HepG2 (cell line): Measurements from ENCODE around the gene MAGI1. TPM values are rescaled to one million over a fixed set of nuclear protein-coding genes. Genes with fewer than 3 reads are reported as not detected.

Experiments
- ATAC-seq: fragments of 200-7000 bp; cut with Tn5 transposase; 3 replicates; pipeline ENCODE4 v1.9.1; 2020; ENCODE audit warnings: mild to moderate bottlenecking, moderate library complexity
- BruUV-seq: library from RNA; stranded (reverse); fragments of 400-500 nt; replicated peaks from 2 replicates; lab custom pipeline; 2021; lab: Mats Ljungman, UMichigan
- CTCF ChIA-PET: fragments of 300-600 bp; formaldehyde crosslinking; extraction: SDS; loops from one replicate; lab custom pipeline; 2021; ENCODE audit warnings: low total read pairs, inconsistent platforms, low intra/inter-chr PET ratio; lab: Yijun Ruan, JAX
- POLR2A ChIA-PET: fragments of 350-600 bp; sonication (Branson Sonifier 250); formaldehyde crosslinking; loops from one replicate; lab custom pipeline; 2020; ENCODE audit warnings: antibody characterized with exemption, inconsistent platforms; lab: Yijun Ruan, JAX
- DNase-seq: peaks from one replicate; pipeline ENCODE4 v3.0.0-alpha.2; 2015; ENCODE audit warnings: low spot score
- FAIRE-seq: peaks from 3 replicates; lab custom pipeline; 2011; peaks lifted over from hg19 to GRCh38; lab: Jason Lieb, UNC
- H2AFZ ChIP-seq: one replicate; pipeline ENCODE4 v1.6.1; 2011; ENCODE audit warnings: low read length, inconsistent platforms
- H3K27ac ChIP-seq: fragments of 300-600 bp; 3 replicates; pipeline ENCODE4 v1.8.0; 2011; ENCODE audit warnings: mixed run types, mild to moderate bottlenecking, mixed read lengths, low read length, inconsistent platforms; ENCODE audit not compliant: insufficient read depth; ENCODE audit errors: extremely low read length
- H3K27me3 ChIP-seq, 2 experiments: fragments of 200-600 bp in 1 of 2; 2 replicates in 1 of 2; 3 replicates in 1 of 2; pipeline versions ENCODE4 v1.6.0 to v1.8.0; 2011; ENCODE audit warnings: low read length in 2 of 2, mild to moderate bottlenecking in 2 of 2, moderate library complexity in 2 of 2, inconsistent platforms in 1 of 2; ENCODE audit not compliant: insufficient read depth in 2 of 2, control insufficient read depth in 1 of 2
- H3K36me3 ChIP-seq, 2 experiments: fragments of 200-600 bp in 1 of 2; replicated peaks in 1 of 2; 2 replicates in 1 of 2; 3 replicates in 1 of 2; pipeline versions ENCODE4 v1.5.1 to v1.8.0; 2011; ENCODE audit warnings: low read length in 2 of 2, inconsistent platforms in 1 of 2; ENCODE audit not compliant: insufficient read depth in 2 of 2, control insufficient read depth in 1 of 2
- H3K4me1 ChIP-seq: 2 replicates; pipeline ENCODE4 v1.5.1; 2012; ENCODE audit warnings: low read length, inconsistent platforms; ENCODE audit not compliant: insufficient read depth
- H3K4me2 ChIP-seq: 2 replicates; pipeline ENCODE4 v1.6.0; 2011; ENCODE audit warnings: low read depth, low read length, inconsistent platforms
- H3K4me3 ChIP-seq, 3 experiments: fragments of 200-600 bp in 1 of 3; sonication (generic), shearing (Covaris generic) in 1 of 3; replicated peaks in 1 of 3; 2 replicates each; pipeline ENCODE4 v1.5.1; 2011 to 2016; ENCODE audit warnings: low read length in 3 of 3, inconsistent platforms in 2 of 3, low read depth in 2 of 3, mild to moderate bottlenecking in 2 of 3, control low read depth in 1 of 3, mixed read lengths in 1 of 3; ENCODE audit not compliant: insufficient read depth in 1 of 3
- H3K79me2 ChIP-seq: one replicate; pipeline ENCODE4 v1.6.1; 2011; ENCODE audit warnings: low read length, inconsistent platforms; ENCODE audit not compliant: insufficient read depth
- H3K9ac ChIP-seq: 2 replicates; pipeline ENCODE4 v1.6.0; 2011; ENCODE audit warnings: mild to moderate bottlenecking, low read depth, low read length, inconsistent platforms; ENCODE audit not compliant: insufficient read depth
- H3K9me3 ChIP-seq: 2 replicates; pipeline ENCODE4 v1.5.1; 2012; ENCODE audit warnings: mild to moderate bottlenecking, low read length
- H4K20me1 ChIP-seq: 2 replicates; pipeline ENCODE4 v1.6.0; 2011; ENCODE audit warnings: inconsistent platforms, mild to moderate bottlenecking, low read length, moderate library complexity; ENCODE audit not compliant: insufficient read depth
- EZH2 ChIP-seq: conservative IDR thresholded peaks from 2 replicates; pipeline ENCODE4 v1.6.1; 2012; ENCODE audit warnings: mild to moderate bottlenecking, low read depth, low read length, moderate library complexity
- GABPA ChIP-seq, 2 experiments: IDR thresholded peaks; 2 replicates each; pipeline ENCODE4 v1.6.1; 2011 to 2016; ENCODE audit warnings: low read depth in 2 of 2, low read length in 1 of 2, missing biosample characterization in 1 of 2, missing genetic modification characterization in 1 of 2
- HOXA3 ChIP-seq: sonication (generic); formaldehyde crosslinking; IDR thresholded peaks from 2 replicates; pipeline ENCODE4 v1.5.0; 2020; ENCODE audit warnings: missing genetic modification reagents
- HOXA7 ChIP-seq: sonication (generic); formaldehyde crosslinking; IDR thresholded peaks from 2 replicates; pipeline ENCODE4 v1.8.1; 2022; ENCODE audit warnings: mild to moderate bottlenecking, missing genetic modification reagents, moderate library complexity
- MYC ChIP-seq: sonication (generic); formaldehyde crosslinking; IDR thresholded peaks from 2 replicates; pipeline ENCODE4 v1.9.0; 2021; ENCODE audit warnings: missing genetic modification reagents, borderline replicate concordance
- NBN ChIP-seq: fragments of 450-650 bp; conservative IDR thresholded peaks from 2 replicates; pipeline ENCODE4 v1.6.1; 2017
- PCBP2 ChIP-seq: fragments of 200-400 bp; formaldehyde crosslinking; optimal IDR thresholded peaks from 2 replicates; pipeline ENCODE3; 2018; ENCODE audit warnings: low read length, low read depth; ENCODE audit not compliant: poor library complexity, severe bottlenecking
- SAFB2 ChIP-seq: sonication (generic); formaldehyde crosslinking; IDR thresholded peaks from 2 replicates; pipeline ENCODE4 v1.5.1; 2020; ENCODE audit warnings: missing genetic modification reagents, low read depth, mild to moderate bottlenecking, borderline replicate concordance
- SATB2 ChIP-seq: sonication (generic); formaldehyde crosslinking; IDR thresholded peaks from 2 replicates; pipeline ENCODE4 v1.5.0; 2020; ENCODE audit warnings: missing genetic modification reagents
- SOX5 ChIP-seq: IDR thresholded peaks from 2 replicates; pipeline ENCODE4 v1.6.1; 2016; ENCODE audit warnings: borderline replicate concordance
- SPEN ChIP-seq: sonication (generic); formaldehyde crosslinking; IDR thresholded peaks from 2 replicates; pipeline ENCODE4 v1.5.1; 2020; ENCODE audit warnings: low read depth, mild to moderate bottlenecking, missing genetic modification reagents
- THRA ChIP-seq: sonication (generic); formaldehyde crosslinking; IDR thresholded peaks from 2 replicates; pipeline ENCODE4 v1.4.0; 2020; ENCODE audit warnings: missing genetic modification reagents, borderline replicate concordance
- ZBTB25 ChIP-seq: IDR thresholded peaks from 2 replicates; pipeline ENCODE4 v1.6.1; 2018; ENCODE audit warnings: missing genetic modification reagents
- ZKSCAN5 ChIP-seq: sonication (generic); formaldehyde crosslinking; IDR thresholded peaks from 2 replicates; pipeline ENCODE4 v1.5.1; 2020; ENCODE audit warnings: mild to moderate bottlenecking, missing genetic modification reagents
- ZMYM3 ChIP-seq: sonication (generic); formaldehyde crosslinking; IDR thresholded peaks from 2 replicates; pipeline ENCODE4 v1.5.1; 2020; ENCODE audit warnings: mild to moderate bottlenecking, missing genetic modification reagents
- ZNF30 ChIP-seq: sonication (generic); formaldehyde crosslinking; IDR thresholded peaks from 2 replicates; pipeline ENCODE4 v1.5.0; 2020; ENCODE audit warnings: mild to moderate bottlenecking, missing genetic modification reagents
- ZNF766 ChIP-seq: sonication (generic); formaldehyde crosslinking; IDR thresholded peaks from 2 replicates; pipeline ENCODE4 v1.5.0; 2020; ENCODE audit warnings: missing genetic modification reagents, borderline replicate concordance
- ZSCAN25 ChIP-seq: sonication (generic); formaldehyde crosslinking; IDR thresholded peaks from 2 replicates; pipeline ENCODE4 v1.8.0; 2022; ENCODE audit warnings: mild to moderate bottlenecking, missing genetic modification reagents
- WGBS: methylation state at CpG from one replicate; pipeline ENCODE4 v1.1.6; 2017; ENCODE audit warnings: low lambda C conversion rate; 5-methylcytosine and 5-hydroxymethylcytosine counted together
- in situ Hi-C: cut with HindIII; loops from 2 replicates; pipeline ENCODE4 v1.10.0; 2017; ENCODE audit warnings: low pct_unique_long_range_greater_than_20kb; ENCODE audit not compliant: extremely low pct_ligation_motif_present
- intact Hi-C: fragments of 100-400 bp; cut with micrococcal nuclease; formaldehyde crosslinking; loops from one replicate; pipeline ENCODE4 v1.10.0; 2022; ENCODE audit not compliant: unreplicated experiment
- polyA plus RNA-seq, 8 experiments: library from polyadenylated mRNA; depleted of rRNA in 3 of 8; stranded (reverse) in 7 of 8; unstranded in 1 of 8; fragments of >200 nt; fragmentation: Illumina TruSeq in 4 of 8; extraction: Trizol in 4 of 8; gene quantifications; 2 replicates each; pipeline versions ENCODE4 v1.2.1 to v1.2.3, GENCODE V29; 2011 to 2016; ENCODE audit warnings: low read depth in 4 of 8, missing spikeins in 1 of 8, mixed read lengths in 1 of 8; ENCODE audit not compliant: insufficient read depth in 1 of 8
- total RNA-seq, 5 experiments: library from RNA; depleted of rRNA; stranded (reverse); fragments of >200 nt; fragmentation: Illumina TruSeq; extraction: Trizol; gene quantifications; 2 replicates each; pipeline ENCODE4 v1.2.3, GENCODE V29; 2016; ENCODE audit warnings: low read depth in 1 of 5

The MAGI1 gene
- total and polyA plus RNA-seq, 2 of the 13 experiments (the other 11 are each of a cell fraction or from before 2014, with no cell fraction given), result 22.2 to 26.0 TPM

DNA sequence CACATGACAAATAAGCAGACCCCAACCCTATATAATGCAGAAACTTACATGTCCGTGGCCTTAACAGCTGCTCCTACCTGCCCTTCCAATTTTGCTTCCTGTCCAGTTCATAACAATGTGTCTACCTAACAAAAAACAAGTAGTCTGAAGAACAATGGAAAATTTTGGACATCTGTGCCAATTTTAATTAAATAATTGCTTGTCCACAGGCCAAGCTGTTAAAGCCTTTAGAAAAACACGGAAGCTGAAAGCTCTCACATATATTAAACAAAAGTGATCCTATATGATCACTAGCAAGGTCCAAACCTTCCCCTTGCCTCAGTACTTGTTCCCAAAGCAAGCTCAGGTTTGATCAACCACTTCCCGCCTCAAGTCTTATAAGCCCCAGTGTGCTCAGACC is 37.1 kb downstream of the MAGI1 start:
- no peaks in the 10 kb centered on the region for H3K9me3 ChIP-seq
- 92% methylated on average over 3 of the region's 3 CpGs for WGBS
- H3K4me1 ChIP-seq, result peaks cover 44% of the 10 kb centered on the region
- no peak overlapping the region for H3K4me2 ChIP-seq
- H3K79me2 ChIP-seq, result peaks cover 82% of the 10 kb centered on the region
- DNase-seq (no peak), ATAC-seq (no peak), FAIRE-seq (no peak)
- H4K20me1 ChIP-seq, result peaks cover 30% of the 10 kb centered on the region
- ChIA-PET POLR2A (no interaction called here), CTCF (no interaction called here)
- BruUV-seq, result no TSS peak
- H3K36me3 ChIP-seq, result peaks cover 5 to 8% of the 10 kb centered on the region in 2 experiments; a peak in 4 of 5 replicates
- in situ Hi-C loops, result no loop called here
- no peak overlapping the region for H3K4me3 ChIP-seq
- no peak overlapping the region for H2AFZ ChIP-seq
- peak overlapping the region; percentile 15 for H3K27ac ChIP-seq
- no peak overlapping the region for H3K9ac ChIP-seq
- H3K27me3 ChIP-seq, result no peaks in the 10 kb centered on the region
- intact Hi-C loops, result loop anchor here (5.0 kb wide), 1 partner anchor 36 kb away; the partner anchor contains the start of gene MAGI1
- no peak for TF ChIP-seq SATB2 (CRISPR knock-in tag)
- no peak for TF ChIP-seq HOXA3 (CRISPR knock-in tag)
- no peak for TF ChIP-seq PCBP2
- TF ChIP-seq NBN, result no peak
- TF ChIP-seq EZH2, result no peak
- TF ChIP-seq, all 625 proteins: peak for 0

- Histone ChIP-seq H3K4me3 (peak overlapping the region in 1 of 3 experiments; percentile 66; a peak in 2 of 6 replicates), H3K9ac (no peak overlapping the region), H3K27ac (peak overlapping the region; percentile 54), H3K9me3 (no peaks in the 10 kb centered on the region), H3K36me3 (peaks cover 2 to 8% of the 10 kb centered on the region in 2 experiments; a peak in 2 of 5 replicates), H3K79me2 (peaks cover 82% of the 10 kb centered on the region), H2AFZ (no peak overlapping the region), H3K27me3 (no peaks in the 10 kb centered on the region), H3K4me2 (peak overlapping the region; percentile 65; the same call in 1 of the 2 replicates), H3K4me1 (peaks cover 44% of the 10 kb centered on the region), H4K20me1 (peaks cover 26% of the 10 kb centered on the region)
- CTCF ChIA-PET, result no interaction called here
- intact Hi-C loops, result loop anchor here (5.0 kb wide), 1 partner anchor 37 kb away; the partner anchor contains the start of gene MAGI1
- peak; percentile 51; the same call in 2 of the 3 replicates for ATAC-seq
- no peak for FAIRE-seq
- BruUV-seq, result no TSS peak
- peak; percentile 7 for DNase-seq
- POLR2A ChIA-PET, result interaction anchor here (0.6 to 2.5 kb wide), 5 partner anchors 11 to 504 kb away, joined by 3 to 8 read pairs (median 4); no protein-coding TSS in a partner anchor
- in situ Hi-C loops, result no loop called here
- no peak for TF ChIP-seq MYC
- TF ChIP-seq ZBTB25 (CRISPR knock-in tag), result 0 out of 2 replicates have a peak, but pooled peaks have one; percentile 25
- no peak for TF ChIP-seq THRA
- TF ChIP-seq ZKSCAN5 (CRISPR knock-in tag), result no peak
- TF ChIP-seq HOXA7 (CRISPR knock-in tag), result no peak
- no peak for TF ChIP-seq SAFB2
- TF ChIP-seq ZNF766 (CRISPR knock-in tag), result no peak
- TF ChIP-seq SPEN (CRISPR knock-in tag), result no peak
- no peak for TF ChIP-seq ZSCAN25
- no peak for TF ChIP-seq SOX5
- no peak for TF ChIP-seq ZNF30 (CRISPR knock-in tag)
- TF ChIP-seq ZMYM3 (CRISPR knock-in tag), result no peak
- no peak for TF ChIP-seq GABPA (IDR thresholded peaks at IDR 0.05; ENCODE audit: low read depth, low read length)
- TF ChIP-seq GABPA (CRISPR knock-in tag; IDR thresholded peaks at IDR 0.05; ENCODE audit: low read depth), result 0 out of 2 replicates have a peak, but pooled peaks have one; percentile 39
Measured at GRCh38 chr3:66000506-66000905, 38.2 kb downstream of the MAGI1 start.
